Ureter (tissue), 1 donor: ENCODE measurements around the gene IRF3. TPM values are rescaled to one million over a fixed set of nuclear protein-coding genes. Genes with fewer than 3 reads are reported as not detected.

Source experiments
- DNase-seq: peaks from one replicate; pipeline ENCODE4 v3.0.0-alpha.2; 2020; ENCODE audit warnings: low spot score
- total RNA-seq: library from RNA; stranded (reverse); gene quantifications from one replicate; pipeline ENCODE4 v1.2.4, GENCODE V29; 2023
- donor health status: DM: yes; HTN: yes; CAD: no.

The IRF3 gene, protein sequence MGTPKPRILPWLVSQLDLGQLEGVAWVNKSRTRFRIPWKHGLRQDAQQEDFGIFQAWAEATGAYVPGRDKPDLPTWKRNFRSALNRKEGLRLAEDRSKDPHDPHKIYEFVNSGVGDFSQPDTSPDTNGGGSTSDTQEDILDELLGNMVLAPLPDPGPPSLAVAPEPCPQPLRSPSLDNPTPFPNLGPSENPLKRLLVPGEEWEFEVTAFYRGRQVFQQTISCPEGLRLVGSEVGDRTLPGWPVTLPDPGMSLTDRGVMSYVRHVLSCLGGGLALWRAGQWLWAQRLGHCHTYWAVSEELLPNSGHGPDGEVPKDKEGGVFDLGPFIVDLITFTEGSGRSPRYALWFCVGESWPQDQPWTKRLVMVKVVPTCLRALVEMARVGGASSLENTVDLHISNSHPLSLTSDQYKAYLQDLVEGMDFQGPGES
- 108 TPM for total RNA-seq

DNA sequence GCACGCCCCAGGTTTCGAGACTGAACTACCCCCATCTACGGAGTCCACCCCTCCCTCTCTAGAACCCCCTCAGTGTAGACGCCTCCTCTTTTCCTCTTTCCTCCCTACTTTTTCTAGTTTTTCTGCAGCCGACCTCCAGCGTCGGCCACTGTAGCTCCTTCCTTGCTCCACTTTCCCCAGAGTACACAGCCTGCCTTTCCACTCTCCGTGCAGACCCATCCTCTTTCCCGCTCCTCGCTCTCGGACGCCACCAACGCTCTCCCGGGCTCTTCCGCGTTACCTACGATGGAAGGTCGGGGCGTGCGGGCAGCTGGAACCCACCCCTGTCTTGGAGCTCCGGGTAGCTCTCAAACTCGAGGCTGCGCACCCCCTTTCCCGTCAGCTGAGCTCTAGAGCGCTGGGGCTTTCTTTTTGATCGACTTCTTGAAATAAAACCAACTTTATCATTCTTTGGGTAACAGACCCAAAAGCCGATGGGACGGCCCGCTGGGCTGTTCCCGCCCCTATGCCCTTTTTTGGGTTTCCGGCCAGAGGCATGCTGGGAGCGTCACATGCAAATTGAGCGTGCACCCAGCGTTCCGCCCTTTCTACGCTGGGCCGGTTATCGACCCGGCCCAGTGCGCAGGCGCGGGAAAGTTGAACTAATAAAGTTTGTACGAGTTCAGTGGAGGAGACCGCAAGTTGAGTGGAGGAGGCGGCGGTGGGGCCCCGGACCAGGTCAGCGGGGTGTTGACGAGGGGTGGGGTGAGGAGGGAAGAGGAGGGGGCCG lies at the start of gene IRF3, which contains the start of gene BCL2L12:
IRF3 (minus strand) TSS at position 507 of the 769 bp plus-strand sequence. CDS start 1,019 bp downstream, outside the sequence.
BCL2L12 (plus strand) TSS at position 583 of the 769 bp plus-strand sequence. CDS start 760 bp downstream, outside the sequence.
- peak; percentile 99 for DNase-seq

DNA sequence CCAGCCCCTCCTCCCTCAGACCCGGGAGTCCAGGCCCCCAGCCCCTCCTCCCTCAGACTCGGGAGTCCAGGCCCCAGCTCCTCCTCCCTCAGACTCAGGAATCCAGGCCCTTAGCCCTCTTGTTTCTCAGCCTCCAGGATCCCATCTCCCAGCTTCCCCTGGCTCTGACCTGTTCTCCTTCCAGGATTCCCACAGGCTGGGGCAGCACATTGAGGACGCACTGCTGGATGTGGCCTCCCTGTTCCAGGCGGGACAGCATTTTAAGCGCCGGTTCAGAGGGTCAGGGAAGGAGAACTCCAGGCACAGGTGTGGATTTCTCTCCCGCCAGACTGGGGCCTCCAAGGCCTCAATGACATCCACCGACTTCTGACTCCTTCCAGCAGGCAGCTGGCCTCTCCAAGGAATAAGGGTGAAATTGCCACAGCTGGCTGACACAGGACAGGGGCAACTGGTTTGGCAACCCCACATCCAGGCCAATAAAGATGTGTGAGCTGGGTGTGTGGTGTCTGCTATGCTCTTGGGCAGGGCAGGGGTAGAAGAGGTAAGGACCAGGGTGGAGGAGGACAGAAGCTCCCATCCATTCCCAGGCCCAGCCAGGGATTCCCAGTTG lies 47.7 kb upstream of the IRF3 start:
- DNase-seq, result no peak

DNA sequence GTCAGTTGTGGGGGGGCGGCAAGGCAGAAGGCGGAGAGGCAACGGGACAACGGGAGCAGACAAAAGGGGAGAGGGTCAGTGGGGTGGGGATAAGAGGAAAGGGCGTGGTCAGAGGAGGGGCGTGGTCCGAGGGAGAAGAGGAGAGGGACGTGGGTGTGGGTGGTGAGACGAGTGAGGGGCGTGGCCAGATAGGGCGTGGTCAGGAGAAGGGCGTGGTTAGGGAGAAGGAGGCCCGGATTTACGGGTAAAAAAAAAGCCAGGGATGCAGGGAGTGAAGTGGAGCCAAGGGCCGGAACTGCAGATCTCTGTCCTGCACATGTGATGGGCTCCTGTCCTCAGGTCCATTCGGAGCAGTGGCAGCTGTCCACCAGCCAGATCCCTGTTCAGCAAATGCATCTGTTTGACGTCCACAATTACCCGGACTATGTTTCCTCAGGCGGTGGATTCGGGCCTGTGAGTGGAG lies 46.8 kb upstream of the IRF3 start:
- peak; percentile 55 for DNase-seq

DNA sequence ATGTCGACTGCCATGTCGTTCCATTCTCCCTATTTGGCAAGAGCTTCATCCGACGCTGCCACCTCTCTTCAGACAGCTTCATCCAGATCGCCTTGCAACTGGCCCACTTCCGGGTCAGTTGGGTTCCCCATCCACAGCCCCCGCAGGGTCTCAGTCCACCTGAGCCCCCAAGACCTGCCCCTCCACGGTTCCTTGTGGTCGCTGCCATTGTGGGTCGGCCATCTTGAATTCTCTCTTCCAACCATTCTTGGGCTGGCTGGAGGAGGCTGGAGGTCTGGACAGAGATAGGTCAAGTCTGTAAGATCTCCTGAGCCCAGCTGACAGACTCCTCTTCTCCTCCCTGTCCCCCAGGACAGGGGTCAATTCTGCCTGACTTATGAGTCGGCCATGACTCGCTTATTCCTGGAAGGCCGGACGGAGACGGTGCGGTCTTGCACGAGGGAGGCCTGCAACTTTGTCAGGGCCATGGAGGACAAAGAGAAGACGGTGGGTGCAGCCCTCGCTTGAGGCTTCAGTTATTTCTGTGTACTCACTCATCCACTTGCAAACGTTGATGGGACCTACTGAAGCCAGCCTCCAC lies 44.8 kb upstream of the IRF3 start:
- DNase-seq, result no peak

DNA sequence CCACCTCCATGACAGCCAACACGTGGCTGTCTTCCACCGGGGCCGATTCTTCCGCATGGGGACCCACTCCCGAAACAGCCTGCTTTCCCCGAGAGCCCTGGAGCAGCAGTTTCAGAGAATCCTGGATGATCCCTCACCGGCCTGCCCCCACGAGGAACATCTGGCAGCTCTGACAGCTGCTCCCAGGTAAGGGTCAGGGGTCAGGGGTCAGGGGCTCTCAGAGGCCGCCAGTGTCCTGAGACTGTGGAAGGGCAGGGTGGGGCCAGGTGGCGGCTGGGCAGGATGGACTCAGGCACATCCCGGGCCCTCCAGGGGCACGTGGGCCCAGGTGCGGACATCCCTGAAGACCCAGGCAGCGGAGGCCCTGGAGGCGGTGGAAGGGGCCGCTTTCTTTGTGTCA lies 40.3 kb upstream of the IRF3 start:
- no peak for DNase-seq

DNA sequence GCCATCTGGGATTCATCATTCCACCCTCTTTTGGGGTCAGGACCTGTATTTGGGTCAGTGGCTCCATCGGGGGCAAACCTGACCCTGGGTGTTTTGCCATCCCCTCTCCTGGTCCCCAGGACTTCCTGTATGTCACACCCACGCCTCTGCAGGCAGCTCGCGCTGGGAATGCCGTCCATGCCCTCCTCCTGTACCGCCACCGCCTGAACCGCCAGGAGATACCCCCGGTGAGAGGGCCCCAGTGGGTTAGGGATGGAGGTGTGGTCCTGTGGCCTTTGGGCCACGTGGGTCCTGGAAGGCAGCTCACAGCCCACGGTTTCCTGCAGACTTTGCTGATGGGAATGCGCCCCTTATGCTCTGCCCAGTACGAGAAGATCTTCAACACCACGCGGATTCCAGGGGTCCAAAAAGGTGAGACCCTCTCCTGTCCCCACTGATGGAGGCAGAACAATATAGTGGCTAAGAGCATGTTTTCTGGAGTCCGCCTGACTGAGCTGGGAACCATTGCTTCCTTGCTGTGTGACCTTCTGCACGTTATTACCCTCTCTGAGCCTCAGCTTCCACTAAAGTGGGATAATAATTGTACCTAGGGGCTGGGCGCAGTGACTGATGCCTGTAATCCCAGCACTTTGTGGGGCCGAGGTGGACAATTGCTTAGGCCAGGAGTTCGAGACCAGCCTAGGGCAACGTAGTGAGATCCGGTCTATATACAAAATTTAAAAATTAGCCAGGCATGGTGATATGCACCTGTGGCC lies 39.4 kb upstream of the IRF3 start:
- no peak for DNase-seq

DNA sequence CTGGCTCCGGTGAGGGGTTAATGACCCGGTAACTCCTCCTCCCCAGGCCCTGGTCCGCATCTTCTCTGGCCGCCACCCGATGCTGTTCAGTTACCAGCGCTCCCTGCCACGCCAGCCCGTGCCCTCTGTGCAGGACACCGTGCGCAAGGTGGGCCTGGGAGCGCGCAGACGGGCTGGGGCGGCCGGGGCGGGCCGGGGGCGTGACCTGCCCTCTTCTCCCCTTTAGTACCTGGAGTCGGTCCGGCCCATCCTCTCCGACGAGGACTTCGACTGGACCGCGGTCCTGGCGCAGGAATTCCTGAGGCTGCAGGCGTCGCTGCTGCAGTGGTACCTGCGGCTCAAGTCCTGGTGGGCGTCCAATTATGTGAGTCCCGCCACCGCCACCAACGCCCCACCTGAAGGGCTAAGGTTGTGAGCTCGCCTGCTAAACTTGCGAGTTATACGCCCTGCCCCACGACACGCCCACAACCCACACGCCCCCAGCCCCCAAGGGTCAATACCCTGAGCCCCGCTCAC lies 35.7 kb upstream of the IRF3 start:
- no peak for DNase-seq

DNA sequence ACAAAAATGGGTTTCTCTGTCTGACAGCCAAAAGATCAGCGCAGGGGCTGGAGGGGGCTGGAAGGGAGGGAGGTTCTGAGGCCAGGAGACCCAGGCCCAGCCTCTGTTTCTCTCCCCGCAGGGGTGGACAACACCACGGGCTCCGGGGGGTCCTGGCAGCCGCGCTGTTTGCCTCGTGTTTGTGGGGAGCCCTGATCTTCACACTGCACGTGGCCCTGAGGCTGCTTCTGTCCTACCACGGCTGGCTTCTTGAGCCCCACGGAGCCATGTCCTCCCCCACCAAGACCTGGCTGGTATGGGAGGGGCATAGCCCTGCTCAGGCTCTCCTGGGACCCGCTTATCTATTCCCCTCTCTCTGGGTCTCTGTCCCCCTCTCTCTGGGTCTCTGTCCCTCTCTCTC lies 34.9 kb upstream of the IRF3 start:
- no peak for DNase-seq

DNA sequence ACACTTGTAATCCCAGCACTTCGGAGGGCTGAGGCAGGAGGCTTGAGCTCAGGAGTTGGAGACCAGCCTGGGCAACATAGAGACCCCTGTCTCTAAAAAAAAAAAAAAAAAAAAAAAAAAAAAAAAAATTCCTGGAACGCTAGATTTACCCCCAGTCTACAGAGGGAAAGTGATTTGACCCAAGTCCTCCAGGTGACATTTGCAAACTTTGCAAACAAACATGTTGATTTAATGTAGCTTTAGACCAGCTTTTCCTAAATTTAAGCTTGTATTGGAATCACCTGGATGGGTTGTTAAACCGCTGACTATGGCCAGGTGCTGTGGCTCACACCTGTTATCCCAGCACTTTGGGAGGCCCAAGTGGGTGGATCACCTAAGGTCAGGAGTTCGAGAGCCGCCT lies 33.7 kb upstream of the IRF3 start:
- DNase-seq, result no peak

DNA sequence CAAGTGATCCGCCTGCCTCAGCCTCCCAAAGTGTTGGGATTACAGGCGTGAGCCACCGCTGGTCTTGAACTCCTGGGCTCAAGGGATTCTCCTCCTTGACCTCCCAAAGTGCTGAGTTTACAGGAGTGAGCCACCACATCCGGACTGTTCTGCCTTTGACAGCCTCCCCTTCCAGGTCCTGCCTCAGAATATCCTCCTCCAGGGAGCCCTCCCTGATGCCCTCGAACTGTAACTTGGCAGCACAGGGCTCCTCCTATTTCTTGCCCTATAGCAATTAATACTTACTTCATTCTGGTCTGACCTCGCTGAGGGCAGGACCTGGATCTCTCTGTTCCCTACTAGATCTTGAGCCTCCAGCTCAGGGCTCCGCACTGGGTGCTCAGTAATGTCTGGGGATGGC lies 31.2 kb upstream of the IRF3 start:
- no peak for DNase-seq

DNA sequence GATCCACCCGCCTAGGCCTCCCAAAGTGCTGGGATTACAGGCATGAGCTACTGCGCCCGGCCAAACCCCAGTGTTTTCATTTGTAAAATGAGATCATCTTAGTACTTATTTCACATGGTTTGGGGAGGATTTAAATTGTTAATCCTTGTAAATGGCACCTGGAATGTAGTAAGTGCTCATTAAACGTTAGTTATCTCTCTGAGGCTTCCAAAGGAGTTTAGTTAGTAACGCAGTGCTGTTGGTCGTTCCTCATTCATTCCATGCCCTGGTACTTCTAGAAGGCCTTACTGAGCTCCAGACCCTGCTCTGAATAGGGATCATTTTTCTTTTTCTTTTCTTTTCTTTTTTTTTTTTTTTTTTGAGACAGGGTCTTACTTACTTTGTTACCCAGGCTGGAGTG lies 30.5 kb upstream of the IRF3 start:
- no peak for DNase-seq

DNA sequence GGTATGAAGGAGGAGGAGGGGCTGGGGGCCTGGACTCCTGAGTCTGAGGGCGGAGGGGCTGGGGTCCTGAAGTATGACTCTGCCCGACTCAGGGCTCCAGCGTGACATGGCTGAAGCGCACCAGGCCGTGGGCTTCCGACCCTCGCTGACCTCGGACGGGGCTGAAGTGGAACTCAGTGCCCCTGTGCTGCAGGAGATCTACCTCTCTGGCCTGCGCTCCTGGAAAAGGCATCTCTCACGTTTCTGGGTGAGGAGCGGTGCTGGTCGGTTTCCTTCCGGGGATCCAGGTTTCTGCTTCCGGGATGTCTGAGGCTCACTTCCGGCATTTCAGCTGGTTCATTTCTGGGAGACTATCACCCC lies 26.5 kb upstream of the IRF3 start:
- no peak for DNase-seq

DNA sequence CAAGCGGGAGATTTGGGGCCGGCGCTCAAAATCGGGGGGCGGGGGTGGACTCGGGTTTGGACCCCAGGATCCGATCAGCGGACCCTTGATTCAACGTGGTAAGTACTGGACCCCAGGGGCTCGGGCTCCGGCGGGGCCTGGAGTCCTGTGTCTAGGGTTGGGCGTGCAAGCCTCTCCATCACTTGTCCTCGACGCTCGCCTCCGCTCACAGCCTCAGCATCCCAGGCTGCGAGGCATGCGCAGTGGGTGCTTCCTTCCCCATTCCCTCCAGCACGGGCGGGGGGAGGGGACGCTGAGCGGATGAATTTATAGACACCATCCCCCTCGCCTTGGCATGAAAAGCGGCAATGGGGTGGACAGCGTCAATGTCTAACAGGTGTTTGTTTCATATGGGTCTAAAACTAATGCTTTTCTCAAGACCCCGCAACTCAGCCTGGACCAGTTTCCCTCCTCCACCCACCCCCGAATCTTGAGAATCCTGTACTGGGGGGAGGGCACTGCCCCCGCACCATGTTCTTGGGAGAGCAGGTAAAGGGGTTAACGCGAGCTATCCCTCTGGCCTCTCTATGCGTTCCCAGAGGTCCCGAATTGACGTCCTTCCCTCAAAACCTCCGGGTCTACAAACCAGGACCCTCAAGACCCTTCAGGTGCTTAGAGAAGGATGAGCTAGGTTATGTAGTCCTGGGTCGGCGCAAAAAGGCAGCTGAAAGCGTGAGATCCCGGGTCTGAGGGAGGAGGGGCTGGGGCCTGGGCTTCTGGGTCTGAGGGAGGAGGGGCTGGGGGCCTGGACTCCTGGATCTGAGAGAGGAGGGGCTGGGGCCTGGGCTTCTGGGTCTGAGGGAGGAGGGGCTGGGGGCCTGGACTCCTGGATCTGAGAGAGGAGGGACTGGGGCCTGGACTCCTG lies 25.8 kb upstream of the IRF3 start:
- DNase-seq, result peak; percentile 51

DNA sequence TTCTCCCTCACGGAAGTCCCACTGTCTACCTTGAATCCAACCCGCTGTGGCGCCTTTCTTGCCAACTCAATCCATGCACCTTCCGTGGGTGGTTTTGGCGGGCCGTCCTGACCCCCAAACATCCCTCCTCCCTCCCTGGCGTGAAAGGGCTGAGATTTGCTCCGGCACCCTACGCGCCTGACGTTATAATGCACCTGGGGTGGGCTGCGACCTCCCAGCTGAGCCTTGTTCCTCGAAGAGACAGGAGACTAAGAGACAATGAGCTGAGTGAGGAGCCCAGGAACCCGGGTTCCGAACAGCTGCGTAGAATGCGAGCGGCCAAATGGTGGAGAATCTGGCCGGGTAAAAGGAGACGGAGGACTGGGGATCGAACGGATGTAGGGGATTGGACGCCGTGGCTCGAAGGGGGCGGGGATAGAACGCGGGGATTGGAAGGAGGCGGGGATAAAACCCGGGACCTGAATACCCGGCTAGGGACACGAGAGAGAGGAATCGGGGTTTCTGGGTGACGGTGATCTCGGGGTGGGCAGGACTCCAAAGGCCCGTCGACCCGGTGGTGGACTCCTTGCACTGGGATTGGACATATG lies 25.1 kb upstream of the IRF3 start, which contains the start of gene CPT1C:
CPT1C (plus strand) TSS at position 461 of the 587 bp plus-strand sequence. CDS start 1,137 bp downstream, outside the sequence.
- peak; percentile 81 for DNase-seq

DNA sequence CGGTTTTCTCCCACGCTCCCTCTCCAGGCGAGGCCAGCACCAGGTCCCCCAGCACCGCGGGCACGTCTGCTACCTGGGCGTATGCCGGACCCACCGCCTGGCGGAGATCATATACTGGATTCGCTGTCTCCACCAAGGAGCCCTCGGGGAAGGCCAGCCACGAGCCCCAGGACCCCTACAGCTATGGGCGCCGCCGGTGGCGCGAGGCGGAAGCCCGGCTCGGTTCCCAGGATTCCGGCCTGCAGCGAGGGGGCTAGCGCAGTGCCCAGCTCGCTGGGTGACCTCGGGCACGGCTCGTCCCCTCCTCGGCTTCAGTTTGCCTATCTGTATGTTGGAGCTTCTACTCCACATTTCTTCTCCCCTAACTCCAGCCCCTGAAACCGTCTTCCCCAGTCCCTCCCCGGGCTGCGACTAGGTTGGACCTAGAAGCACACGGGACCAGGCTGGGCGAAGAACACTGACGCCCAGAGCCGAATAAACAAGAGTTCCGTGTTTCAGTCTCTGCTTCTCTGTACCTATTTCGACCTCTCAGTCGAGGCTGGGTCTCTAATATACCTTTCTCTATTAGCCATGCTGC lies 24.5 kb upstream of the IRF3 start:
- DNase-seq, result no peak

DNA sequence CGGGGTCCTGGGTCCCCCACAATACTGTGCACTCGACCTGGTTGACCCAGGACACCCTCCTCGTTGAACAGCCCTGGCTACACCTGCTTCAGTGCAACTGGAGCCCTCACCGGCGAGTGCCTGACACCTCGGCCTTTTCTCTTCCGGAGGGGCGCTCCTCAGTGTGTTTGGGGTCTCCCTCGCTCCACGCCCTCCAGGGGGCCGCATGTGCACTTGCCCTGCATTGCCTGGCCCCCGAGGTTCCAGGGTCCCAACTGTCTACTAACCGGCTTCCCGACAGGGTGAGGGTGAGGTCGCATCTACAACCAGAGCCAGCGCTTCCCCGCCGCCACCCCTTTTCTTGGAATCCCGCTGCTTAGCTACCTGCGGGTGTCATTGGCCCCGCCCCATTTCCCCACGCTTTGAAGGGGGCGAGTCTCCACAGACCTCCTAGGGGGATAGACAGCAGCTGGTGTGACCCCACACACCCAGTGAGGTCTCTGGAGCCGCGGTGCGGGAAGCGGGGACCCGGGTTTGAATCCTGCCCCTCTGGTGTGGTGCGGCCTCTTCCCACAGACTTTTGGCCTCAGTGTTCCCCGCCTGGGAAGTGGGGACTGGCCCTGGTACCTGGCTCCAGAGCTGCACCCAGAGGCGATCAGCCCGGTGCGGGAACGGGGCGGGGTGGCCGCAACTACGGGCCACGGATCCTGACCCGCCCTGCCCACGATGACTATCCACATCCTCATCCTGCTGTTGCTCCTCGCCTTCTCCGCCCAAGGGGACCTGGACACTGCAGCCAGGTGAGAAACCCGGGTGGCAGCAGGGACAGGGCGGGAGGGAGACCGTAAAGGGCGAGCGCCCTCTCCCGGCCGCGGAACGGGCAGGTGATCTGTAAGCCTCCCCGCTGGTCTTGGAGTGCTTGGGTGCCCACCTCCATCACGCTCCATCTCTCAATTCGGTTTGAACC lies 23.7 kb upstream of the IRF3 start, which contains the start of gene ADM5:
ADM5 (plus strand) TSS at position 462 of the 946 bp plus-strand sequence; CDS start at position 706, 244 bp downstream.
- peak; percentile 49 for DNase-seq

DNA sequence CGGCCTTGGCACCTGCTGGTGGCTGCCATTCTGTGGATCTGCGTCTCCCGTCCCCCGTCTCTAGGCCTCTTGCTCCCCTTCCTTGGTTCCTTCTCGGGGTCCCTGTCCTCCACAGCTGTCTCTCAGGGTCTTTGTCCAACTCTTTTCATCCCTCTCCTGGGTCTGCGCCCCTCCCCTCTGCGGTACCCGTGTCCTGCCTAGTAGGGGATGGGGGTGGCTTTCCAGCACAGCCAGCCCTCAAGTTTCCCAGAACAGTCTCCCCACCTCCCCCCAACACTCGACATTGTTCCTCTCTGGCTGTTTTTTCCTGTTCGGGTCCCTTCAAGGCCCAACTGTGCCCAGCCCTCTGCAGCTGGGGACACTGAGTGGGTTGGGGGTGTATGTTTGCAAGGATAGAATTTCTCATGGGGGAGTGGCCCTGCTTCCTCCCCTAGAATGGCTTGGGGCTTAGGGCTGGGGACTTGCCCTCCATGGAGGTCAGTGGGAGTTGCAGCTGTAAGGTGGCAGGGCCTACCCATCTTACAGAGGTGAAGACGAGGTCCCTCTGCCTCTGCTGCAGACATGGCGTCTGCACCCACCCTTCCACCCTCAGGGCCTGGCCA lies 23.0 kb upstream of the IRF3 start:
- DNase-seq, result no peak
